Testis (tissue), 2 donors: ENCODE results near the gene OTOGL.

Source experiments
- POLR2A ChIP-seq: fragments of 450-650 bp; IDR thresholded peaks from one replicate; pipeline ENCODE4 v1.6.1; 2017; ENCODE audit warnings: antibody characterized with exemption, mild to moderate bottlenecking, moderate library complexity
- TF ChIP-seq, protein P1 (sequence below), 3 experiments: fragments of 450-650 bp in 2 of 3; fragments of 200-600 bp in 1 of 3; sonication (generic) in 1 of 3; IDR thresholded peaks; one replicate each; pipeline ENCODE4 v1.5.1; 2016 to 2019; ENCODE audit warnings: antibody characterized with exemption in 3 of 3, mild to moderate bottlenecking in 2 of 3, moderate library complexity in 1 of 3

DNA sequence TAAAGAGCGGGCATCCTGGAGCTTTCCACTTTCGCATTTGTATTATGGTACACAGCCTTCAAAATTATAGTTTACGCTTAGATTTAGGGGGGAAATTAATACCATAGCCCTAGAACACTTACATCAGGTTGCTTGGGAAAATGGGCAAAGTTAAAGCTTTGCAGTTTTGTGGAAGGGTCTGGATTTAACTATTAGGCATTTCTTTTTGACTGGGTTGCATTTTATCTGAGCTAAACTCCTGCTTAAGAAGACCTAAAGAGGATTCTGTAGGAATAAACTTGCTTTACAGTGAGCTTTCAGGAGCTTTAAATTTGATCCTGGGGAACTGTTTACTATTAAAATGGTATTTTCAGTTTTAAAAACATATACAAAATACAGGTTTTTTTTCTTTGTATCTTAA is 301.9 kb downstream of the OTOGL start:
- TF ChIP-seq POLR2A: no peak
- TF ChIP-seq, protein P1, sequence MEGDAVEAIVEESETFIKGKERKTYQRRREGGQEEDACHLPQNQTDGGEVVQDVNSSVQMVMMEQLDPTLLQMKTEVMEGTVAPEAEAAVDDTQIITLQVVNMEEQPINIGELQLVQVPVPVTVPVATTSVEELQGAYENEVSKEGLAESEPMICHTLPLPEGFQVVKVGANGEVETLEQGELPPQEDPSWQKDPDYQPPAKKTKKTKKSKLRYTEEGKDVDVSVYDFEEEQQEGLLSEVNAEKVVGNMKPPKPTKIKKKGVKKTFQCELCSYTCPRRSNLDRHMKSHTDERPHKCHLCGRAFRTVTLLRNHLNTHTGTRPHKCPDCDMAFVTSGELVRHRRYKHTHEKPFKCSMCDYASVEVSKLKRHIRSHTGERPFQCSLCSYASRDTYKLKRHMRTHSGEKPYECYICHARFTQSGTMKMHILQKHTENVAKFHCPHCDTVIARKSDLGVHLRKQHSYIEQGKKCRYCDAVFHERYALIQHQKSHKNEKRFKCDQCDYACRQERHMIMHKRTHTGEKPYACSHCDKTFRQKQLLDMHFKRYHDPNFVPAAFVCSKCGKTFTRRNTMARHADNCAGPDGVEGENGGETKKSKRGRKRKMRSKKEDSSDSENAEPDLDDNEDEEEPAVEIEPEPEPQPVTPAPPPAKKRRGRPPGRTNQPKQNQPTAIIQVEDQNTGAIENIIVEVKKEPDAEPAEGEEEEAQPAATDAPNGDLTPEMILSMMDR (IDR thresholded peaks at IDR 0.05): no peak
